Activated CD4-positive, CD25-positive, alpha-beta regulatory T cell treated with anti-CD3 and anti-CD28 coated beads, Interleukin-2, amount 50 U/mL, for 24 hours (primary cell): Measurements from ENCODE around the gene APOBEC3A.
"Not testable (repeated sequence)": the region's sequence is repeated elsewhere in the genome, so short reads cannot be mapped to it uniquely, and the experiment has no call there.

ENCODE experiments used
- ATAC-seq, 2 donors: fragments of 150-1000 bp; cut with Tn5 transposase; one replicate each; pipeline ENCODE4 v1.10.0; 2021; ENCODE audit warnings: mild to moderate bottlenecking in 1 of 2, moderate library complexity in 1 of 2

Gene APOBEC3A

DNA sequence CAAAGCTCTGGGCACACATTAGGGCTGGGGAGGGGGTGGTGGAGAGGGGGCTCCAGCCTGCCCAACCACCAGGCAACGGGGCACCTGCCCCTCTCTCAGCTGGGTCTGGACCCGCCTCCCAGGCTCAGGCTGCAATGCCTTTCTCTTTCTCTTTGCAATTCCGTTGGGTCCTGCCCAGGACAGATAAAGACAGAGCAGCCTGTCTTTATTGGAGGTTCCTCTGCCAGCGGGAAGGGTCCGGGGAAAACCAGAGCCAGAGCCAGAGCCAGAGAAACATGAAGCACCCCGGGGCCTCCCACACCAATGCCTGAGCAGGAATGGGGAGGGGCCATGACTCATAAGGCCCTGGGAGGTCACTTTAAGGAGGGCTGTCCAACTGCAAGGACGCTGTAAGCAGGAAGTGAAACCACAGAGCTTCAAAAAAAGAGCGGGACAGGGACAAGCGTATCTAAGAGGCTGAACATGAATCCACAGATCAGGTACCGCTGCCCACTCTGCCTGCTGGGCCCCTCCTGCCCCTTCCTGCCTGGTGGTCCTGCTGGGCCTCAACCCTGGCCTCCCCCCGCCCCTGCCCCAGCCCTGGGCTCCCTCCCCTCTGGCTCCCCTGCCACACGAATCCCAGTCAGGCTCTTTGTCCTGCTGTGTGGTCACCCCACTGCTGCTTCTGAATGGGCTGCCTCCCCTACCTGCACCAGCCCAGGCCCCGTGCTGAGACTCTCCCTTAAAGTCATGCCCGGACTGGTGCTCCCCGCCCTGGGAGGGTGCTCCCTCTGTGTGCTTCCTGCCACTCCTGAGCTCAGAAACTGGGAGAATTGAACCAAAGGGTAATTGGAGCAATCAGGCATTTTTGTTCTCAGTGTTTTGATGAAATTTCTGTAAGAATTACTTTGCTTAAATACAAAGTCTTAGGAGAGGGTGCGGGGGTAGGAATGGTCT, 24.9 kb downstream of the APOBEC3A start, which contains the start of gene APOBEC3B:
Gene APOBEC3B, plus strand, starts transcription at position 356 of the 936 bp plus-strand sequence. Its CDS starts 107 bp downstream, at position 463.
- peak; percentile 23 to 30 for ATAC-seq

- ATAC-seq, result no peak
Observed at GRCh38 chr22:38984224-38984623, 26.8 kb downstream of the APOBEC3A start.

DNA sequence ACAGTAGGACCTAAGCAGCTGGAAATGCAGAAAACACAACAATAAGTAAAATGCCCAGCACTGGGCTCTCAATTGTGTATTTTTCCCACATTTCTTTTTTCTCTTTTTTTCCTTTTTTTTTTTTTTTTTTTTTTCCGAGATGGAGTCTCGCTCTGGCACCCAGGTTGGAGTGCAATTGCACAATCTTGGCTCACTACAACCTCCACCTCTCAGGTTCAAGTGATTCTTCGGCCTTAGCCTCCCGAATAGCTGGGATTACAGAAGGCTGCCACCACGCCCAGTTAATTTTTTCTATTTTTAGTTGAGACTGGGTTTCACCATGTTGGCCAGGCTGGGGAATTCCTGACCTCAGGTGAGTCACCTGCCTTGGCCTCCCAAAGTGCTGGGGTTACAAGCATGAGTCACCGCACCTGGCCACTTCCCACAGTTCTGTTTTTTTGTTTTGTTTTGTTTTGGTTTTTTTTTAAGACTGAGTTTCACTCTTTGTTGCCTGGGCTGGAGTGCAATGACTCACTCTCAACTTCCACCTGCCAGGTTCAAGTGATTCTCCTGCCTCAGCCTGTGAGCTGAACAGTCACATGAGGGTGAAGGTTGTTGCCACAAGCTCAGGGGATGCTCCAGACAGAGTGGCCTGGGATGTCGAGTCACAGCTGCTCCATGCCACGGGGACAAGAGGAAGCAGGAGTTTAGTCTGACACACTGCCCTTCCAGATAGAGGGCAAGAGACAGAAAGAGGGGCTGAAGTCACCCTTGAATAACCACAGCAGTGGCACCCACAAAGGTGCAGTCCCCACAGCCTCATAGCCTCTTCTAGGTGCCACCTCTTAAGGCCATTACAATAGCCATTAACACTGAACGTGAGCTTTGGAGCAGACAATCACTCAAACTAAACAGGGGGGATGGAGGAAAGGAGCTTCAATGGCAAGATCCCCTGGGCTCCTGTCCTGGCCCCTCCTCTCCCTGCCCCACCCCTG, 27.7 kb downstream of the APOBEC3A start:
- peak; percentile 86 to 90 for ATAC-seq

GRCh38 chr22:38986629-38987028, 29.2 kb downstream of the APOBEC3A start:
- no peak for ATAC-seq

DNA sequence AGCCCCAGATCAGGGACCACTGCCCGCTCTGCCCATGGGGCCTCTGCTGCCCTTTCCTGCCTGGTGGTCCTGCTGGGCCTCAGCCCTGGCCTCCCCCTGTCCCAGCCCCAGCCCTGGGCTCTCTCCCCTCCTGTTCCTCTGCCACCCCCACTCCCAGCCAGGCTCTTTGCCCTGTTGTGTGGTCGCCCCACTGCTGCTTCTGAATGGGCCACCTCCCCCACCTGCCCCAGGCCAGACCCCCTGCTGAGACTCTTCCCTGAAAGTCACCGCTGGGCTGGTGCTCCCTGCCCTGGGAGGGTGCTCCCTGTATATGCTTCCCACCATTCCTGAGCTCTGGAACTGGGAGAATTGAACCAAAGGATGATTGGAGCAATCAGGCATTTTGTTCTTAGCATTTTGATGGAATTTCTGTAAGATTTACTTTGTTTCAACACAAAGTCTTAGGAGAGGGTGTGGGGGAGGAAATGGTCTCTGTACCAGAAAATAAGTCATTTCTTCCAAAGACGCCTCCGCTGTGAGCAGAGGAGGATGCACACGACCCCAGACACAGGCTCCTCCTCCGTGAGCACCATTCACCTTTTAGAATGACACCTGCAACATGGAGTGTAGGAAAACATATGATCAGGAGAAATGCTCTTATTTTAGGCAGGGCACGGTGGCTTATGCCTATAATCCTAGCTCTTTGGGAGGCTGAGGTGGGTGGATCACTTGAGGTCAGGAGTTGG, 29.9 kb downstream of the APOBEC3A start:
- no peak for ATAC-seq

- ATAC-seq, result no peak
Observed at GRCh38 chr22:38989466-38989865, 32.1 kb downstream of the APOBEC3A start.

DNA sequence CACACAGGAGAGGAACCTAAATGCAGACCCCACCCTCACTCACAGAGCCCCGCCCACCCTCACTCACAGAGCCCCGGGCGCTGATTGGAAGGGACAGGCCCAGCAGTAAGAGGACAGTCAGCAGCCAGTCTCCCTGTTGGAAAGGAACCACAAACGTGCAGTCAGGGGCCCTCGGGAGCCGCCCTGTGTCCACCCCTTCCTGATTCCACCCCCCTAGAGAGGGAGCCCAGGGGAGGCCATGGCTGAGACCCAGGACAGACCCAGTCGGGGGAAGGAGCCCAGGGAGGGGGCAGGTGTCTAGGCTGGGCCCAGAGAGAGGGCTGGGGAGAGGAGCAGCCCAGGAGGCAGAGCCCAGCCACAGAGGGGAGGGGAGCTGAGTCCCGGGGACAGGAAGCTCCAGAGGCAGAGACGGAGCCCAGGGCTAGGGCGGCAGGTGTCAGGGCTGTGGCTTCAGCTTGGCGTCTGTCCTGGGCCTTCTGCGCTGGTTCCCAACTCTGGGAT, 35.5 kb downstream of the APOBEC3A start:
- ATAC-seq, result not testable (repeated sequence)

DNA sequence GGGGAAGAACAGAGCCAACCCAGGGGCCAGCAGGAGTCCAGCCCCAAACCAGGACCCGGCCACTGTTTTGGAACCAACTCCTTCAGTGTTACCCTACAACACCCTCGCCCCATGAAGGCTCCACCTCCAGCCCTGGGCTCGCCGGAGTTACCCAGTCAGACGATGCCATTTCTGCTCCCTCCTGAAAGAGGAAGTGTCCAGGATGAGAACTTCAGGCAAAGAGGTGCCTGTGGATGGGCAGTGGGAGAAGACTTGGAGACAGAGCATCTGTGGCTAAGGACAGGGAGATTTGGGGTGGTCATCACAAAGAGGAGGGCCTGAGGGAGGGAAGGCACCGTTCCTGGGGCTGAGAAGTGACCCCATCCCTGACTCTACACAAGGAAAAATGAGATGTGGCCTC, 38.7 kb downstream of the APOBEC3A start:
- no peak for ATAC-seq

DNA sequence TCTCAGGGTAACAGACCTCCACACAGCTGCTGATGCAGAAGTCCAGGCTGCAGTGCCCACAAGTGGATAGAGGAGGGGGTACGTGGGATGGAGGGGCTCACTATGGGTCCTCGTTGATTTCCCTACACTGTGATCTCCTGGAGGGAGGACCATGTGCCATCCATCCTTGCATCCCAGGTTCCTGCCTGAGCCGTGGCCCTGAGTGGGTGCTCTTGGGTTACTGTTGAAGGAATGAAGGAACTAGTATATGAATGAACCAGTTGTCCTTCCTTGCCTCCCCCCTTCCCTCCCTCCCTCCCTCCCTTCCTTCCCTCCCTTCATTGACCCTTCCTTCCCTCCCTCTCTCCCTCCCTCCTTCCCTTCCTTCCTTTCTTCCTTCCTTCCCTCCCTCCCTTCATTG, 40.1 kb downstream of the APOBEC3A start:
- no peak for ATAC-seq

DNA sequence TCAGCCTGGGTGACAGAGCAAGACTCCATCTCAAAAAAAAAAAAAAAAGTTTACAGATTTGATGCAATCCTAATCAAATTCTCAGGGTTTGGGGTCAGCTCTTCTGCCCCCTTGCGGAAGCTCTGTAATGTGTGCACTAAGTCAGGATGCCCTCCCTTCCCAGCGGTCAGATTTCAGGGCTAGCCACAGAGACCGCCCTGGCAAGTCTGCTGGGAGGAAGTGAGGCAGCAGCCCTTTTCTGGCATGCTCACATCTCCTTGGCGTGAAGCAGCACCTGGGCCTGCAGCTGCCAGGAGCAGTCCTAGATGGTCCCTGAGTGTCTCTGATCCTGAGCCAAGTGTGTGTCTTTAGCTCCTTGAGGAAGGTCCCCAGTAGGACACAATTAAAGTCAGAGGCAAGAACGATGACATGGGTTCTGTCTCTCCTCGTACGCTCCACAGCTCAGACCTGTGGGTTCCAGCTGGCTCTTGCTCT, 45.8 kb downstream of the APOBEC3A start:
- peak; percentile 85 to 94 for ATAC-seq

GRCh38 chr22:39007177-39007576, 49.8 kb downstream of the APOBEC3A start:
- no peak for ATAC-seq

GRCh38 chr22:39008271-39008850, 51.0 kb downstream of the APOBEC3A start:
- not testable (repeated sequence) for ATAC-seq

GRCh38 chr22:39010946-39011345, 53.5 kb downstream of the APOBEC3A start:
- ATAC-seq, result no peak
